Upper lobe of left lung (tissue), 4 donors: ENCODE results near the gene NFASC.

ENCODE experiments used
- CTCF ChIP-seq, 6 experiments: fragments of 450-650 bp in 4 of 6; fragments of 200-600 bp in 2 of 6; sonication (generic) in 2 of 6; IDR thresholded peaks; one replicate each; pipeline ENCODE4 v1.5.1; 2016 to 2019; ENCODE audit warnings: antibody characterized with exemption in 6 of 6
- POLR2A ChIP-seq, 4 donors: fragments of 450-650 bp; IDR thresholded peaks; one replicate each; pipeline ENCODE4 v1.5.1; 2016 to 2017; ENCODE audit warnings: antibody characterized with exemption in 4 of 4, mild to moderate bottlenecking in 2 of 4
- POLR2AphosphoS5 ChIP-seq, 2 donors: sonication (generic); formaldehyde crosslinking; IDR thresholded peaks; one replicate each; pipeline ENCODE4 v1.5.1; 2017; ENCODE audit warnings: antibody characterized with exemption in 2 of 2

GRCh38 chr1:205065666-205066065 lies 195.0 kb downstream of the NFASC start:
- TF ChIP-seq CTCF (IDR thresholded peaks at IDR 0.05), result no peak
- no peak for TF ChIP-seq POLR2A (IDR thresholded peaks at IDR 0.05)
- TF ChIP-seq POLR2AphosphoS5 (IDR thresholded peaks at IDR 0.05), result no peak
